Activated naive CD4-positive, alpha-beta T cell treated with anti-CD3 and anti-CD28 coated beads, Interleukin-2, amount 10 ng/mL, durations not matched to agents 7 days and 5 days (primary cell): ENCODE data around the gene CRHBP.
"Not testable (repeated sequence)": the region's sequence is repeated elsewhere in the genome, so short reads cannot be mapped to it uniquely, and the experiment has no call there.

Source experiments
- CTCF ChIA-PET: fragments of 350-600 bp; sonication (Branson Sonifier 250); formaldehyde crosslinking; loops from one replicate; lab custom pipeline; 2021; ENCODE audit warnings: antibody characterized with exemption; lab: Charles Lee
- DNase-seq: peaks from one replicate; pipeline ENCODE4 v3.0.0-alpha.2; 2020
- H3K27ac Mint-ChIP-seq: one replicate; pipeline ENCODE4 v1.8.0; 2021; ENCODE audit warnings: mild to moderate bottlenecking, moderate library complexity, mixed read lengths
- H3K27me3 Mint-ChIP-seq: one replicate; pipeline ENCODE4 v1.8.0; 2021; ENCODE audit warnings: mild to moderate bottlenecking, mixed read lengths
- H3K36me3 Mint-ChIP-seq: one replicate; pipeline ENCODE4 v1.8.0; 2021; ENCODE audit warnings: mixed read lengths
- H3K4me1 Mint-ChIP-seq: one replicate; pipeline ENCODE4 v1.8.0; 2021; ENCODE audit warnings: mixed read lengths
- H3K4me3 Mint-ChIP-seq: one replicate; pipeline ENCODE4 v1.8.0; 2021; ENCODE audit warnings: mild to moderate bottlenecking, moderate library complexity, mixed read lengths
- H3K9me3 Mint-ChIP-seq: one replicate; pipeline ENCODE4 v1.8.0; 2021; ENCODE audit warnings: mixed read lengths

CRHBP gene, protein sequence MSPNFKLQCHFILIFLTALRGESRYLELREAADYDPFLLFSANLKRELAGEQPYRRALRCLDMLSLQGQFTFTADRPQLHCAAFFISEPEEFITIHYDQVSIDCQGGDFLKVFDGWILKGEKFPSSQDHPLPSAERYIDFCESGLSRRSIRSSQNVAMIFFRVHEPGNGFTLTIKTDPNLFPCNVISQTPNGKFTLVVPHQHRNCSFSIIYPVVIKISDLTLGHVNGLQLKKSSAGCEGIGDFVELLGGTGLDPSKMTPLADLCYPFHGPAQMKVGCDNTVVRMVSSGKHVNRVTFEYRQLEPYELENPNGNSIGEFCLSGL

DNA sequence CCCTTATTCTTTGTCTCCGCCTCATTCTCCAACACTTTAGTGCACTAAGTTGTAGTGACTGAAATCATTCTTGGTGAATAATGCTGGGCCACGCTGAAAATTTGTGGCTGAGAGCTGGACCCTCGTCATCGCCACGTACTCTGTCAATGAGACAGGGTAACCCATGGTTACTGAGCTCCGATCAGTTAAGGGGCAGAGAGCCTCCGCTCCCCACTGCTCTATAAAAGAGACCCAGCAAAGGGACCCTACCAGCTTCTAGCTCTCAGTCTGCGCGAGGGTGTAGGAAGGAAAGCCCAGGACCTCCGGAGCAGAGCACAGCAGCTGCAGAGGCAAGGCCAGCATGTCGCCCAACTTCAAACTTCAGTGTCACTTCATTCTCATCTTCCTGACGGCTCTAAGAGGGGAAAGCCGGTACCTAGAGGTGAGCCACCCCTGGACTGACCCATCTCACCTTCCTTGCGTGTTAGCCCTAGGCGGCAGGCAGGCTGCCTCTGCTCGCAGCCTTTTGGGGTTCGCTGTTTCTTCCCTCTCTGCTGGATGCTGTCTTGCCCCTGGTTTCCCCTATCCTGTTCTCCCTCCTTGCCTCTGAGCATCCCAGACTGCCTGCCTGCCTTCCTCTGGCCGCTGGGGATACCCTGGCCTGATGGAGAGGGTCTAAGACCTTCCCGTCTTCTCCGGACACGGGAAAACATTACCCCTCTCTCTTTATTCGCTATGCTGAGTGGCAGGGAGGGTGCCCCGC, at the start of gene CRHBP:
Gene CRHBP (plus strand): TSS at position 251 of the 742 bp plus-strand sequence. CDS start 90 bp downstream, at position 341.
- CTCF ChIA-PET = no interaction called here
- H3K4me3 Mint-ChIP-seq = no peak within 1 kb of the TSS
- DNase-seq = no peak

DNA sequence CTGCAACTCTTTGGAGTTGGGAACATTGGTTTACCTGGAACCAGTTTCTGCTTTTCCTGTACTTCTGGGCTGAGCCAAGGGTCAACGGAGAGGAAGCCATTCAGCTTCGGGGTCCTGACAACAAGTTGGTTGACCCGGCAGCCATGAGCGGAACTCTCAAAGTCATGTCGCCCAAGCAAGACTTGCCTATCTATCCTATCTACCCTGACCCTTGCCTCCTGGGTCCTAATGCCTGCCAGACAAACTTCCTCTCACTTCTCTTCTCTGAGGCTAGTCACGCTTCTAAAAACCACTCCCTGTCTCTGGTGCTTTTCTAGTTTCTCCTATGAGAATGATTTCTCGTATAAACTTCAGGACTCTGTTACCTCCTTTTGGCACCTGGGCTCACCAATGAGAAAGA, 44.7 kb upstream of the CRHBP start:
- no peak overlapping the region for H3K27ac Mint-ChIP-seq
- no peaks in the 10 kb centered on the region for H3K4me1 Mint-ChIP-seq
- CTCF ChIA-PET = no interaction called here
- H3K4me3 Mint-ChIP-seq = no peak overlapping the region
- peaks cover 1% of the 10 kb centered on the region for H3K36me3 Mint-ChIP-seq
- no peak for DNase-seq
- H3K27me3 Mint-ChIP-seq = peaks cover 4% of the 10 kb centered on the region
- no peaks in the 10 kb centered on the region for H3K9me3 Mint-ChIP-seq

More for the DNA sequence above, at the start of gene CRHBP:
- peaks cover 6% of the 10 kb centered on the region for H3K4me1 Mint-ChIP-seq
- no peak within 1 kb of the TSS for H3K27ac Mint-ChIP-seq
- H3K27me3 Mint-ChIP-seq = peaks cover 62% of the 10 kb centered on the region
- H3K36me3 Mint-ChIP-seq = no peaks in the 10 kb centered on the region
- H3K9me3 Mint-ChIP-seq = no peaks in the 10 kb centered on the region

DNA sequence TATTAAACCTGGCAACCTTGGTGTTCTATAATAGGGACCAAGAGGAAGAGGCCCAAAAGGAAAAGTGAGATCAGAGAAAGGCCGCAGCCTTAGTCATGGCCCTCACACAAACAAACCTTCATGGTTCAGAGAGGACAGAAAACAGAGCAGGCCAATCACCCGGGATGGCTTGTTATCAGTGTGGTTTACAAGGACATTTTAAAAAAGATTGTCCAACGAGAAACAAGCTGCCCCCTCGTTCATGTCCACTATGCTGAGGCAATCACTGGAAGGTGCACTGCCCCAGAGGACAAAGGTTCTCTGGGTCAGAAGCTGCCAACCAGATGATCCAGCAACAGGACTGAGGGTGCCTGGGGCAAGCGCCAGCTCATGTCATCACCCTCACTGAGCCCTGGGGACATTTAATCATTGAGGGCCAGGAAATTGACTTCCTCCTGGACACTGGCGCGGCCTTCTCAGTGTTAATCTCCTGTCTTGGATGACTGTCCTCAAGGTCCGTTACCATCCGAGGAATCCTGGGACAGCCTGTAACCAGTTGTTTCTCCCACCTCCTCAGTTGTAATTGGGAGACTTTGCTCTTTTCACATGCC, 42.4 kb upstream of the CRHBP start:
- H3K9me3 Mint-ChIP-seq = peaks cover 11% of the 10 kb centered on the region
- H3K4me3 Mint-ChIP-seq, CTCF ChIA-PET: not testable (repeated sequence)

DNA sequence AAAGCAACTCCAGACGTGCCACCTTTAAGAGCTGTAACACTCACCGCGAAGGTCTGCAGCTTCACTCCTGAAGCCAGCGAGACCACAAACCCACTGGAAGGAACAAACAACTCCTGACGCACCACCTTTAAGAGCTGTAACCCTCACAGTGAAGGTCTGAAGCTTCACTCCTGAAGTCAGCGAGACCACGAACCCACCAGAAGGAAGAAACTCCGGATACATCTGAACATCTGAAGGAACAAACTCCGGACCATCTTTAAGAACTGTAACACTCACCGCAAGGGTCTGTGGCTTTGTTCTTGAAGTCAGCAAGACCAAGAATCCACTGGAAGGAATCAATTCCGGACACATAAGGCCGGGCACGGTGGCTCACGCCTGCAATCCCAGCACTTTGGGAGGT, 38.2 kb upstream of the CRHBP start:
- H3K4me3 Mint-ChIP-seq, H3K4me1 Mint-ChIP-seq, H3K36me3 Mint-ChIP-seq, CTCF ChIA-PET, H3K27ac Mint-ChIP-seq, DNase-seq: not testable (repeated sequence)
- H3K9me3 Mint-ChIP-seq = peaks cover 11% of the 10 kb centered on the region
- H3K27me3 Mint-ChIP-seq = peaks cover 12% of the 10 kb centered on the region

More for the DNA sequence above, 42.4 kb upstream of the CRHBP start:
- not testable (repeated sequence) for H3K36me3 Mint-ChIP-seq, H3K27ac Mint-ChIP-seq, H3K4me1 Mint-ChIP-seq, H3K27me3 Mint-ChIP-seq, DNase-seq

DNA sequence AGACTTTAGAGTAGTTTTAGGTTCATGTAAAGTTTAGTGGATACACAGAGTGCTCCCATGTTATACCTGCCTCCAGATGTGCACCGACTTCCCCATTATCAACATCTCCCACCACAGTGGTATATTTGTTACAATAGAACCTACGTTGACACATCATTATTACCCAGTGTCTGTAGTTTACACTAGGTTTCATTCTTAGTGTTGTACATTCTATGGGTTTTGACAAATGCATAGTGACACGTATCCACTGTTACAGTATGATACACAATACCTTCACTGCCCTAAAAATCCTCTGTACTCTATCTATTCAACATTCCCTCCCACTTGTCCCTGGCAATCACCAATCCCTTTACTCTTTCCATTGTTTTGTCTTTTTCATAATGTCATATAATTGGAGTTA, 34.3 kb upstream of the CRHBP start:
- DNase-seq = no peak
- Mint-ChIP-seq H3K4me3 (no peak overlapping the region), H3K27me3 (peaks cover 8% of the 10 kb centered on the region), H3K36me3 (no peaks in the 10 kb centered on the region), H3K27ac (no peak overlapping the region), H3K4me1 (no peaks in the 10 kb centered on the region), H3K9me3 (peaks cover 10% of the 10 kb centered on the region)
- CTCF ChIA-PET = no interaction called here

DNA sequence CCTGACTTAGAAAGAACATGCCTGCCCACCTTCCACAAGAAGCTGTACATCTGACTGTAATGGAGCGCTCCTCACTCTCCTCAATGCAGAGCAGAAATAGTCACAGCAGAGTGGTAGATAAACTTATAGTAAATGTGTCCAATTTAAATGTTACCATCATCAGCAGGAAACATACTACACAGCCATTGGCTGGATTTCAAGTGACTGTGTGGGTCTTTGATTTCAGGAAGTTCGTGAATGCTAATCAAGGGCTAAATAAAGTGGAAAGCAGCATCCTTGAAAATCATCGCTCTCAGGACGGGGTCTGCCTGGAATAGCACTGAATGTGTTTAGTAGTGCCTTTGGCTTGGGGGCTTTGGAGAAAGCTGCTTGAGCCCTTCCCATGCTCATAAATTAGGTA, 32.4 kb upstream of the CRHBP start:
- no peak overlapping the region for H3K4me3 Mint-ChIP-seq
- no peak overlapping the region for H3K27ac Mint-ChIP-seq
- DNase-seq = no peak
- peaks cover 8% of the 10 kb centered on the region for H3K27me3 Mint-ChIP-seq
- no peaks in the 10 kb centered on the region for H3K4me1 Mint-ChIP-seq
- no peaks in the 10 kb centered on the region for H3K9me3 Mint-ChIP-seq
- CTCF ChIA-PET = no interaction called here
- no peaks in the 10 kb centered on the region for H3K36me3 Mint-ChIP-seq

DNA sequence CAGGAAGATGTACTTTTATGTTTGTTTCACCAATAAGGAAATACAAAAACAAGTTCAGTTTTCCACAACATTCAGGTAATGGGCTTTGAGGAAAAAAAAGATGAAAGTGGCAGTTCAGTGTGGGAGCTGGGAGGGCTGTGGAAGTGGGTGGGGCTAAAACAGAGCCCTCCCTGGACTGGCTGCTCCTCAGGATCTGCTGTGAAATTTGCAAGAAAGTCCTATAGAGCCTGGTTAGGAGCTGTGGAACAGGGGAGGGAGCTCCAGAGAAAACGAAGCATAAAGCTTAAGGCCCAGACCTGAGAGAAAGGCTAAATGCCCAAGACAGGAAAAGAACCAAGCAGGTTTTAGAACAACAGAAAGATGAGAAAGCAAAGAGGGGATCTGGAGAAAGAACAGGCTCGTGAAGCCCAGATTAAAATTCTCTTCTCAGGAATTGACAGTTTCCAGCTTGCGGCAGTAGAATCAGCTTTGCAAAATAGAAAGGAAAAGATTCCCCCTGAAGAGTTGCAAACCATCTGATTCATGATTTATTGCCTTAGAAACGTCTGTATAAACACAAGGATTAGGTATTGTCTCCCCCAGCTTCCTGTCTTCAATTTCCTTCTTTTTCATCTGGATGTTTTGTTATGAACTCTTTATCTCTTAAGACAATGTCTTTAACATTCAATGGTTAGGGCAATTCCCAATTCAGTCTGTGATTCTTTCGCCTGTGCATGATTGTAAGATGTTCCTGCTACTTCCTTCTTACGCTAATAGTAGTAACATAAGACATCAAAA, 26.3 kb upstream of the CRHBP start:
- H3K4me1 Mint-ChIP-seq = no peaks in the 10 kb centered on the region
- CTCF ChIA-PET = no interaction called here
- no peak overlapping the region for H3K4me3 Mint-ChIP-seq
- no peaks in the 10 kb centered on the region for H3K36me3 Mint-ChIP-seq
- H3K27me3 Mint-ChIP-seq = peaks cover 18% of the 10 kb centered on the region
- no peak overlapping the region for H3K27ac Mint-ChIP-seq
- DNase-seq = no peak
- H3K9me3 Mint-ChIP-seq = no peaks in the 10 kb centered on the region

DNA sequence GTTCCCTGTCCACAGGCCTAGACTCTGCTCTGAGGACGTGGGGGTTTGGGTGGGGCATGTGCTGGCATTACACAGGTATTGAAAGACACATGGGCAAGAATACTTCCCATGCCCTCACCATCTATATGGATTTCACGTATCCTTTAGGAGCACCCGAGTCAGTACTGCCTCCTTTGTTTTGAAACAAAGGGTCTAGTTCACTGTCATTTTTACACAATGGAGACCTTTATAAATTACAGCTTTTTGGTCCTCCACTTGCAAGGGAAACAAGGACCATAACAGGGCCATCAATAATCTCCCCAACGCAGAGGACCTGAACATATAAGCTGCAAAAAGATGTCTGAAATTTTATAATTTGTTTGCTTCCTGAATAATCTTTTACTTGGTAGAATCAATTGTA, 24.9 kb upstream of the CRHBP start:
- CTCF ChIA-PET = interaction anchor here (0.6 kb wide), 1 partner anchor 154 kb away, joined by 3 read pairs; no protein-coding TSS in a partner anchor
- no peaks in the 10 kb centered on the region for H3K9me3 Mint-ChIP-seq
- peaks cover 25% of the 10 kb centered on the region for H3K27me3 Mint-ChIP-seq
- H3K4me3 Mint-ChIP-seq = no peak overlapping the region
- no peaks in the 10 kb centered on the region for H3K36me3 Mint-ChIP-seq
- no peak for DNase-seq
- H3K27ac Mint-ChIP-seq = no peak overlapping the region
- no peaks in the 10 kb centered on the region for H3K4me1 Mint-ChIP-seq

DNA sequence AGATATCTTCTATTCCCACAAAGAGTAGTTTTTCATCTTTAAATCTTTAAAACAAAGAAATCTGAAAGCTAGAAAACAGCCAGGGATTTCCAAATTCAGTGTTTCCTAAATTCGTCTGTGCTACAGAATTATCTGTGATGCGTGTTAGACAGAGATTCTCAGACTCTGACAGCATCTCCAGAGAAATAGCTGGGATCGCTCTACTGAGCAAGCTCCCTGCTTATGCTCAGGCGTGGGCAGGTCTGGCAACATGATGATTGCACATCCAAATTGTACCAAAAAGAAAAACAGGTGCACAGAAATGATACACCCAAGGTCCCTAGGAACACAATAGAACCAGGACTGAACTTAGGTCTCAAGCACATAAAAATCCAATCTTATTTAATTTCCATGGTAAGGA, 22.8 kb upstream of the CRHBP start:
- Mint-ChIP-seq H3K9me3 (no peaks in the 10 kb centered on the region), H3K4me3 (no peak overlapping the region), H3K27ac (no peak overlapping the region), H3K27me3 (peaks cover 30% of the 10 kb centered on the region), H3K4me1 (no peaks in the 10 kb centered on the region), H3K36me3 (no peaks in the 10 kb centered on the region)
- DNase-seq = no peak
- CTCF ChIA-PET = no interaction called here

DNA sequence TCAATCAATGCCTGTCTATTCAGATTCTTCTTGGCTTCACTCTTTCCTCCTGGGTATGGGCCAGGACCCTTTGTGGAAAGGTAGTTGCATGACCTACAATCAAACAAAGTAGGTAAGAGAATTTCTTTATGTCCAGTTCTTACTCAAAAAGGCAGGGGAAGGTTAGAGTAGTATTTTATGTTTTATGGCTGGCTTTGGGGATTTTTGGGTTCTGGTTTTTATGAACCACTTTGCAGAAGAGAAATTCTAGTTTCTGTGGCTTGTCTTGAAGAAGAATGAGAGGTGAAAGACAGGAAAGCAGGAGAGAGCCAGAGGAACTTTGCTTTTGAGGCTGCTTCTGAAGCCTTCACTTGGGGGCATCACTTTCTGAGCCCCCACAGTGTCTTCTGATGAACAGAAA, 14.7 kb upstream of the CRHBP start:
- H3K27me3 Mint-ChIP-seq = peaks cover 14% of the 10 kb centered on the region
- no peaks in the 10 kb centered on the region for H3K9me3 Mint-ChIP-seq
- H3K36me3 Mint-ChIP-seq = no peaks in the 10 kb centered on the region
- H3K4me1 Mint-ChIP-seq = no peaks in the 10 kb centered on the region
- H3K27ac Mint-ChIP-seq = no peak overlapping the region
- H3K4me3 Mint-ChIP-seq = no peak overlapping the region
- CTCF ChIA-PET = no interaction called here
- no peak for DNase-seq

DNA sequence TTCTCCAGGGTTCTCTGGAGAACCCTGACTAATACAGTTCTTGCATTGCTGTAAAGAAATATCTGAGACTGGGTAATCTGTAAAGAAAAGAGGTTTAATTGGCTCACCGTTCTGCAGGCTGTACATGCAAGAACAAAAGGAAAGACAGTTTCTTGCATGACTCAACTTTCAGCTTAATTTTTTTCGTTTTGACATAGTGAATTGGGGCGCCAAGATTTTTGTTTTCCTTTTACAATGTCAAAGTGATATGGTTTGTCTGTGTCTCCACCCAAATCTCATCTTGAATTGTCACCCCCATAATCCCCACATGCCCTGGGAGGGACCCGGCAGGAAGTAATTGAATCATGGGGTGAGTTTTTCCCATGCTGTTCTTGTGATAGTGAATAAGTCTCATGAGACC, 11.8 kb upstream of the CRHBP start:
- CTCF ChIA-PET = no interaction called here
- Mint-ChIP-seq H3K36me3 (no peaks in the 10 kb centered on the region), H3K9me3 (no peaks in the 10 kb centered on the region), H3K4me1 (no peaks in the 10 kb centered on the region), H3K27me3 (peaks cover 23% of the 10 kb centered on the region), H3K27ac (no peak overlapping the region), H3K4me3 (no peak overlapping the region)
- no peak for DNase-seq

DNA sequence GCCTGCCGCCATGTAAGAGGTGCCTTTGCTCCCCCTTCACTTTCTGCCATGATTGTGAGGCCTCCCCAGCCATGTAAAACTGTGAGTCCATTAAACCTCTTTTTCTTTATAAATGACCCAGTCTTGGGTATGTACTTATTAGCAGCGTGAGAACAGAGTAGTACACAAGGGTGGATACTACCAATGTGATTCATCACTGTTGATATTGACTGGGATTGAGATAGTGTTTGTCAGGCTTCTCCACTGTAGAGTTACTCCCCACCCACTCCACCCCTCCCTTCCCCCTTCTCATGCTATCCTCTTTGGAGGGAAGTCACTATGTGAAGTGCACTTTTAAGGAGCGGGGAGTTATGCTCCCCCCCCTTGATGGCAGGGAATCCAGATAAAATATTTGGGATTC, 11.4 kb upstream of the CRHBP start:
- DNase-seq = no peak
- Mint-ChIP-seq H3K4me1 (no peaks in the 10 kb centered on the region), H3K27me3 (peaks cover 23% of the 10 kb centered on the region), H3K27ac (no peak overlapping the region), H3K9me3 (no peaks in the 10 kb centered on the region), H3K4me3 (no peak overlapping the region), H3K36me3 (no peaks in the 10 kb centered on the region)
- CTCF ChIA-PET = no interaction called here

DNA sequence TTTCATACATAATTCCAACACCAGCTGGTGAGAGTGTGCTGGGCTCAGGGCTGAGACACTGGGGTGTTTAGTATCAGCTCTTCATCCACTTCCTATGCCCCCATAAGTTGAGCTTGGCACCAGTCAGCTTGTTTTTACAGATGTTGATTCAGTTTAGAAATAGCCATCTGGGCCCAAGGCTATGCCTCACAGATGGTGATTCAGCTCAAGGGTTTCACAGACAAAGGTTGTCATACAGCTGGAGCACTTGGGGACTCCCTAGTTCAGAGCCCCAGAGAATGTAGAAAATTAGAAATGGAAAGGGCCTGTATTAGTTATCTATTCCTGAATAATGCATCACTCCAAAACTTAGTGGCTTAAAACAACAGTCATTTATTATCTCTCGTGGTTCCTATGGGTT, 10.3 kb upstream of the CRHBP start:
- no peaks in the 10 kb centered on the region for H3K4me1 Mint-ChIP-seq
- peaks cover 21% of the 10 kb centered on the region for H3K27me3 Mint-ChIP-seq
- CTCF ChIA-PET = no interaction called here
- H3K9me3 Mint-ChIP-seq = no peaks in the 10 kb centered on the region
- no peak overlapping the region for H3K4me3 Mint-ChIP-seq
- no peak for DNase-seq
- H3K27ac Mint-ChIP-seq = no peak overlapping the region
- no peaks in the 10 kb centered on the region for H3K36me3 Mint-ChIP-seq

DNA sequence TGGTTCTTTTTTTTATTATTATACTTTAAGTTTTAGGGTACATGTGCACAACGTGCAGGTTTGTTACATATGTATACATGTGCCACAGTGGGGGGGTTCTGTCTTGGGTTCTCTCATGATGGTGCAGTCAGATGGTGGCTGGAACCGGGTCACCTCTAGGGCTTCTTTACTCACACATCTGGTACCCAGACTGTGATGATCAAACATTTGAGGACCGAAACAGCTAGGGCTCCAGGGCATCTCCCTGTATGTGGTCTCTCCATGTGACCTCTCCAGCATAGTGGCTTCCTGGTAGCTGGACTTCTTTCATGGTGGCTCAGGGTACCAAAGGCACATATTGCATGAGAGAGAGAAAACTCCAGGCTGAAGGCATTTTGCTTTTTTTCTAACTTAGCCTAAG, 9.8 kb upstream of the CRHBP start:
- Mint-ChIP-seq H3K4me1 (no peaks in the 10 kb centered on the region), H3K9me3 (no peaks in the 10 kb centered on the region), H3K4me3 (no peak overlapping the region), H3K27ac (no peak overlapping the region), H3K27me3 (peaks cover 24% of the 10 kb centered on the region), H3K36me3 (no peaks in the 10 kb centered on the region)
- CTCF ChIA-PET = no interaction called here
- no peak for DNase-seq
